HCT116 (cell line): ENCODE results near the gene KDM1B.

Experiments
- CTCF ChIP-seq, 3 experiments: fragments of 200-600 bp in 1 of 3; sonication (generic) in 1 of 3; IDR thresholded peaks in 2 of 3; conservative IDR thresholded peaks in 1 of 3; 2 replicates each; pipeline ENCODE4 v1.5.1; 2012 to 2017; ENCODE audit warnings: low read depth in 2 of 3, low read length in 2 of 3, antibody characterized with exemption in 1 of 3, borderline replicate concordance in 1 of 3, control low read depth in 1 of 3, mild to moderate bottlenecking in 1 of 3, mixed read lengths in 1 of 3, mixed run types in 1 of 3, moderate library complexity in 1 of 3; ENCODE audit not compliant: insufficient read depth in 1 of 3
- EZH2 ChIP-seq: fragments of 200-600 bp; sonication (generic); IDR thresholded peaks from 2 replicates; pipeline ENCODE4 v1.6.1; 2017; ENCODE audit warnings: antibody characterized with exemption, mixed run types
- EZH2phosphoT487 ChIP-seq: fragments of 200-600 bp; IDR thresholded peaks from 2 replicates; pipeline ENCODE4 v1.6.1; 2018; ENCODE audit warnings: antibody characterized with exemption, borderline replicate concordance
- TF ChIP-seq, protein P1 (sequence below): IDR thresholded peaks from 2 replicates; pipeline ENCODE4 v1.6.1; 2012; ENCODE audit warnings: low read depth

DNA sequence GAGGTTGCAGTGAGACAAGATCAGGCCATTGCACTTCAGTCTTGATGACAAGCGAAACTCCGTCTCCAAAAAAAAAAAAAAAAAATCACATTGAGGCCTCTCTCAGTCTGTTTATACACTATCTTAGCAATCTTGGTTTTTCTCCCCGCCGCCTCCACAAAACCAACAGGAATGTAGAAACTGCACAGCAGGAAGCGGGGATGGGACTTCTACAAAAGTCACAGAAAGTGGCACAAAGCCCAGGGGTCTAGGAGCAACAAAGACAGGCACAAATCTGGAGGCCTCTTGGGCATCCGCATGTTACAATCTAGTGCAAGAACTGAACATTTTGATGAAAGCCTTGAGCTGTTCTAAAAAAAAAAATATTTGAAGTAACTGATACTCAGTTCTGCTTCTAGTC is 48.6 kb downstream of the KDM1B start:
- TF ChIP-seq CTCF (IDR thresholded peaks at IDR 0.05 in 2 of 3, conservative IDR thresholded peaks at IDR 0.05 in 1 of 3; ENCODE audit: borderline replicate concordance in 1 of 3, insufficient read depth in 1 of 3, low read depth in 2 of 3, low read length in 2 of 3) (no peak), EZH2 (no peak), EZH2phosphoT487 (no peak)
- TF ChIP-seq, protein P1, sequence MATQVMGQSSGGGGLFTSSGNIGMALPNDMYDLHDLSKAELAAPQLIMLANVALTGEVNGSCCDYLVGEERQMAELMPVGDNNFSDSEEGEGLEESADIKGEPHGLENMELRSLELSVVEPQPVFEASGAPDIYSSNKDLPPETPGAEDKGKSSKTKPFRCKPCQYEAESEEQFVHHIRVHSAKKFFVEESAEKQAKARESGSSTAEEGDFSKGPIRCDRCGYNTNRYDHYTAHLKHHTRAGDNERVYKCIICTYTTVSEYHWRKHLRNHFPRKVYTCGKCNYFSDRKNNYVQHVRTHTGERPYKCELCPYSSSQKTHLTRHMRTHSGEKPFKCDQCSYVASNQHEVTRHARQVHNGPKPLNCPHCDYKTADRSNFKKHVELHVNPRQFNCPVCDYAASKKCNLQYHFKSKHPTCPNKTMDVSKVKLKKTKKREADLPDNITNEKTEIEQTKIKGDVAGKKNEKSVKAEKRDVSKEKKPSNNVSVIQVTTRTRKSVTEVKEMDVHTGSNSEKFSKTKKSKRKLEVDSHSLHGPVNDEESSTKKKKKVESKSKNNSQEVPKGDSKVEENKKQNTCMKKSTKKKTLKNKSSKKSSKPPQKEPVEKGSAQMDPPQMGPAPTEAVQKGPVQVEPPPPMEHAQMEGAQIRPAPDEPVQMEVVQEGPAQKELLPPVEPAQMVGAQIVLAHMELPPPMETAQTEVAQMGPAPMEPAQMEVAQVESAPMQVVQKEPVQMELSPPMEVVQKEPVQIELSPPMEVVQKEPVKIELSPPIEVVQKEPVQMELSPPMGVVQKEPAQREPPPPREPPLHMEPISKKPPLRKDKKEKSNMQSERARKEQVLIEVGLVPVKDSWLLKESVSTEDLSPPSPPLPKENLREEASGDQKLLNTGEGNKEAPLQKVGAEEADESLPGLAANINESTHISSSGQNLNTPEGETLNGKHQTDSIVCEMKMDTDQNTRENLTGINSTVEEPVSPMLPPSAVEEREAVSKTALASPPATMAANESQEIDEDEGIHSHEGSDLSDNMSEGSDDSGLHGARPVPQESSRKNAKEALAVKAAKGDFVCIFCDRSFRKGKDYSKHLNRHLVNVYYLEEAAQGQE: no peak
